ENCODE measurements around the gene RRP12.

Gene RRP12

GRCh38 chr10:97334370-97335175, 66.6 kb downstream of the RRP12 start, which contains the start of gene FRAT2:
Gene FRAT2, minus strand, starts transcription at chr10:97334729. Its CDS starts 157 bp downstream, at chr10:97334572.
- peak; percentile 85 for DNase-seq

- peak; percentile 22 for DNase-seq
These were observed 67.4 kb downstream of the RRP12 start for GRCh38 chr10:97333601-97334369.

GRCh38 chr10:97333351-97333600, 67.9 kb downstream of the RRP12 start:
- DNase-seq, result no peak

- no peak for DNase-seq
These were observed 68.4 kb downstream of the RRP12 start for GRCh38 chr10:97332591-97333350.

- no peak for DNase-seq
These were observed 69.9 kb downstream of the RRP12 start for GRCh38 chr10:97331153-97331703.

GRCh38 chr10:97329766-97330165, 71.4 kb downstream of the RRP12 start:
- no peak for DNase-seq

- no peak for DNase-seq
These were observed 72.3 kb downstream of the RRP12 start for GRCh38 chr10:97328646-97329453.

GRCh38 chr10:97327348-97328294, 73.5 kb downstream of the RRP12 start:
- DNase-seq, result no peak

- no peak for DNase-seq
These were observed 75.4 kb downstream of the RRP12 start for GRCh38 chr10:97325754-97326153.

GRCh38 chr10:97323501-97323900, 77.6 kb downstream of the RRP12 start:
- no peak for DNase-seq

- no peak for DNase-seq
These were observed 79.3 kb downstream of the RRP12 start for GRCh38 chr10:97321804-97322190.

GRCh38 chr10:97321032-97321803, 79.9 kb downstream of the RRP12 start:
- no peak for DNase-seq

- DNase-seq, result no peak
These were observed 80.6 kb downstream of the RRP12 start for GRCh38 chr10:97320480-97321031.

- peak; percentile 60 for DNase-seq
These were observed 81.3 kb downstream of the RRP12 start for GRCh38 chr10:97319671-97320479.

- peak; percentile 87 for DNase-seq
These were observed 82.1 kb downstream of the RRP12 start, which contains the start of gene FRAT1 for GRCh38 chr10:97318772-97319651. Gene FRAT1, plus strand, starts transcription at chr10:97319271. Its CDS starts 183 bp downstream, at chr10:97319454.

- DNase-seq, result no peak
These were observed 86.5 kb downstream of the RRP12 start for GRCh38 chr10:97314671-97315070.

GRCh38 chr10:97312897-97313296, 88.2 kb downstream of the RRP12 start:
- DNase-seq, result no peak

GRCh38 chr10:97311111-97311626, 90.0 kb downstream of the RRP12 start:
- no peak for DNase-seq
